Measurements from ENCODE around the gene SLC5A11.

Gene SLC5A11

GRCh38 chr16:24955975-24956731 is 110.4 kb downstream of the SLC5A11 start:
- DNase-seq (ENCODE audit: insufficient read length, low spot score) (no peak), FAIRE-seq (no peak)

GRCh38 chr16:24957887-24958286 is 112.1 kb downstream of the SLC5A11 start:
- FAIRE-seq (no peak), DNase-seq (ENCODE audit: insufficient read length, low spot score) (no peak)
